Endometrial microvascular endothelial cells (primary cell): ENCODE measurements around the gene C6orf136. TPM values are rescaled to one million over a fixed set of nuclear protein-coding genes. Genes with fewer than 3 reads are reported as not detected.

ENCODE experiments used
- in situ Hi-C: cut with HindIII; loops from 2 replicates; pipeline ENCODE4 v1.10.0; 2017; ENCODE audit warnings: low sequenced_read_pairs, low pct_unique_long_range_greater_than_20kb; ENCODE audit errors: inconsistent ontology term
- total RNA-seq: library from RNA; depleted of rRNA; stranded (reverse); fragments of >200 nt; gene quantifications from one replicate; pipeline ENCODE4 v1.2.3, GENCODE V29; 2015; ENCODE audit errors: inconsistent ontology term

The C6orf136 gene, protein sequence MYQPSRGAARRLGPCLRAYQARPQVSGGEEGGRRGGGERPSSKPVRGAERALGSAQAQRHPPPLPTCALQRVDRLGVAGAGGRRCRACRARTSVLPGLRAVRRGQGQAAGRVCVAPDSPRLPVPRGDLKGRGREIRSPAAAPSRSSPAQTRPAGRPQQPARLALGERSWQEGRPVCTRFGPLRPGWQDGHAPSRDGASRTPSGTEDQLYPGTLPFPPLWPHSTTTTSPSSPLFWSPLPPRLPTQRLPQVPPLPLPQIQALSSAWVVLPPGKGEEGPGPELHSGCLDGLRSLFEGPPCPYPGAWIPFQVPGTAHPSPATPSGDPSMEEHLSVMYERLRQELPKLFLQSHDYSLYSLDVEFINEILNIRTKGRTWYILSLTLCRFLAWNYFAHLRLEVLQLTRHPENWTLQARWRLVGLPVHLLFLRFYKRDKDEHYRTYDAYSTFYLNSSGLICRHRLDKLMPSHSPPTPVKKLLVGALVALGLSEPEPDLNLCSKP
- 13.4 TPM for total RNA-seq

DNA sequence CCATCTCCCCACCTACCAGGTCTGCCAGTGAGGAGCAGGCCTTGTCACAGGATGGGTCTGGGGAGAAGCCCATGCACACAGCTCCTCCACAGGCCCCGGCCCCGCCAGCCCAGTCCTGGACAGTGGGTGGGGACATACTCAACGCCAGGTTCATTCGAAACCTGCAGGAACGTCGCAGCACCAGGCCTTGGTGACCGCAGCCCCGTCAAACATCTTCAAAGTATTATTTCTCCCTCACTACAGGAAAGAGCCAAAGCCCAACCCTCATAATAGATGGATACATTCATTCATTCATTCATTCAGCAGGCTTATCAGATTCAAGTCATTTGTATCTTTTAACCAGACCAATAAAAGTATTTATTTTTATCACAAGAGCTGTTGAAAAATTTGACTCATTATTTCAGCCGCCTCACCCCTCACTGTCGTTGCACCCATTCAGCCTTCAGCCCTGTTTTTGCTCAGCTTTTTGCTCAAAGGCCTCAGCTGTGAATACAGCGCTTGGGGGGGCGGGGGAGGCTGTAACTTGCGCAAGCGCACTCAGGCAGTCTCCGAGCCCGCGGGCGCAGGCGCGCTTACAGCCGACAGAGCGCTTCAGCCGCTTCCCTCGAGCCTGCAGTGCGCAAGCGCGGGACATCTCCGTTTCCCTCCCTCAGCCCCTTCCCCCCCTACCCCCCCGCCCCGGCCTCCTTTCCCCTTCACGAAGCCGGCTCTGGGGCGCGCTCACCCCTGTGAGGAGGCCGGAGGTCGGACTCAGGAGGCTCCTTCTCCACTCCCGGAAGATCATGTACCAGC, at the start of gene C6orf136:
Gene C6orf136, plus strand, starts transcription at position 684 of the 792 bp plus-strand sequence. Its CDS starts 99 bp downstream, at position 783.
- in situ Hi-C loops, result no loop called here

DNA sequence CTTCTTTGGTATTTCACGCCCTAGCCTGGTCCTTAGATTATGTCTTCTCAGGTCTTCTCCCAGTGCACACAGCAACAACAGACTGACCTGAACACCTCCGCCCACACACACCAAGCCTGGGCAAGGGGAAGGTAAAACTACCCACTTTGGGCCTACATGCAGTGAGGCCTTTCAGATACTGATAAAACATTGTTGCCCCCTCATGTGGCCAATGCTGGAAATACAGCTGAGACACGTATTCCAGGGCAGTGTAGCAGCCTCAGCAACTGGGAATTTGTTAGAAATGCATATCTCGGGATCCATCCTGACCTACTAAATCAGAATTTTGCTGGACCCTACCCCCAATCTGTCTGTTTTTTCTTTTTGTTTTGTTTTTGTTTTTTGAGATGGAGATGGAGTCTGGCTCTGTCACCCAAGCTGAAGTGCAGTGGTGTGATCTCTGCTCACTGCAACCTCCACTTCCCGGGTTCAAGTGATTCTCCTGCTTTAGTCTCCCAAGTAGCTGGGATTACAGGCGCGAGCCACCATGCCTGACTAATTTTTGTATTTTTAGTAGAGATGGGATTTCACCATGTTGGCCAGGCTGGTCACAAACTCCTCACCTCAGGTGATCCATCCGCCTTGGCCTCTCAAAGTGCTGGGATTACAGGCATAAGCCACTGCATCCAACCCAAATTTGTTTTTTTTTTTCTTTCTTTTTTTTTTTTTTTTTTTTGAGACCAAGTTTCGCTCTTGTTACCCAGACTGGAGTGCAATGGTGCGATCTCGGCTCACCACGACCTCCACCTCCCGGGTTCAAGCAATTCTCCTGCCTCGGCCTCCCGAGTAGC, 49.4 kb upstream of the C6orf136 start:
- in situ Hi-C loops, result loop anchor here (10.0 kb wide), 1 partner anchor 147 kb away; the partner anchor contains the start of genes FLOT1 and IER3

DNA sequence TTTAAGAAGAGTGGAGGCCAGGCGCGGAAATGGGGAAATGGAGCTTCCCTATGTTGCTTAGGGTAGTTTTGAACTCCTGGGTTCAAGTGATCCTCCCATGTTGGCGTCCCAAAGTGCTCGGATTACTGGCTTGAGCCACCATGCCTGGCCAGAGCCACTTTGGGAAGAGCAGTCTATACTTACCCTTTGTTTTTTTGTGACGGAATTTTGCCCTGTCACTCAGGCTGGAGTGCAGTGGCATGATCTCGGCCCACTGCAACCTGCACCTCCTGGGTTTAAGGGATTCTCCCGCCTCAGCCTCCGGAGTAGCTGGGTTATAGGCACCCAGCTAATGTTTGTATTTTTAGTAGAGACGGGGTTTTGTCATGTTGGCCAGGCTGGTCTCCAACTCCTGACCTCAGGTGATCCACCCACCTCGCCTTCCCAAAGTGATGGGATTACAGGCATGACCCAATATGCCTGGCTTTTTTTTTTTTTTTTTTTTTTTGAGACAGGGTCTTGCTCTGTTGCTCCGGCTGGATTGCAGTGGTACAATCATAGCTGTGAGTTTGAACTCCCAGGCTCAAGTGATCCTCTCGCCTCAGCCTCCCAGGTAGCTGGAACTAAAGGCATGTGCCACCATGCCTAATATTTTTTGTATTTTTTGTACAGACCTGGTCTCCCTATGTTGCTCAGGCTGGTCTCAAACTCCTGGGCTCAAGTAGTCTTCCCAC, 47.9 kb upstream of the C6orf136 start:
- in situ Hi-C loops, result loop anchor here (10.0 kb wide), 1 partner anchor 146 kb away; the partner anchor contains the start of genes FLOT1 and IER3

DNA sequence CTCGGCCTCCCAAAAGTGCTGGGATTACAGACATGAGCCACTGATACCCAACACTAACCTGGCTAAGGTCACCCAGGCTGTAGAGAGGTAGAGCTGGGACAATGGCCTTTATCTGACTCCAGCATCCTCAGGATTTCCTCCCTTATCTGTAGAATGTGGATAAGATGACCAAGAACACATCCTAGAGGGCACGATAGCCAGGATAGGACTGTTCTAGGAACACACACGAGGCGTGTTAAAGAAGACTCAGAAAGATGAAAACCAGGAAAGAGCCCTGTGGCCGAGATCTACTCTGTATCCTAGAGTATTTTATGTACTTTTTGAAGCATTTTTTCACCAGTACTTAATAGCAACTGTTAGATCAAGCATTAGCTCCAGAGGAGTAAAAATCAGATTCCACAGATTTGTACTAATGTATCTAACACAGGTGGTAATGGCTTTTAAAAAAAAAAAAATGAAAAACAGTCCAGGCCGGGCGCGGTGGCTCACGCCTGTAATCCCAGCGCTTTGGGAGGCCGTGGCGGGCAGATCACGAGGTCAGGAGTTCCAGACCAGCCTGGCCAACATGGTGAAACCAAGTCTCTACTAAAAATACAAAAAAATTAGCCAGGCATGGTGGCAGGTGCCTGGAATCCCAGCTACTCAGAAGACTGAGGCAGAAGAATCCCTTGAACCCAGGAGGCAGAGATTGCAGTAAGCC, 47.2 kb upstream of the C6orf136 start:
- in situ Hi-C loops, result loop anchor here (10.0 kb wide), 1 partner anchor 145 kb away; the partner anchor contains the start of genes FLOT1 and IER3

DNA sequence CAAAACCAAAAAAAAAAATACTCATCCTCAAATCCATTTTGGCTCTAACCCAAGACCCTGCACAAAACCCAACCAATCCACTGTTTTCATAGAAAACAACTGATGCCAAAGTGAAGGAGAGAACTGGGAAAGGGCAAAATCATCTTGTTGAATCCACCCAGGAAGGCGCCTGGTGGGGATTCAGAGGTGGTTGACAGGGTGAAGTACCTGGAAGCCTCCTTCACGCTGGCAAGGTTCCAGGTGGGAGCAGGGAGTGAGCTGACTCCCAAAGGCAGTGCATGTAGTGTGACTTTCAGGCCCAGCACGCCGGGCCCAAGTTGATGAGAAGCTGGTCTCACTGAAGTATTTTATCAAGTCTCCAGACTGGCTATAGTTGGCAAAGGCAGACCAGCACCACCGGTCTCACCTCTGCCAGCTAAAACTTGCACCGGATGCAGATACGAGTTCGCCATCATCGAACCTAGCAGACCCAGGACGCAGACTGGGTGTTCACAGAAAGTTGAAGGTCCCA, 46.4 kb upstream of the C6orf136 start:
- in situ Hi-C loops, result no loop called here

DNA sequence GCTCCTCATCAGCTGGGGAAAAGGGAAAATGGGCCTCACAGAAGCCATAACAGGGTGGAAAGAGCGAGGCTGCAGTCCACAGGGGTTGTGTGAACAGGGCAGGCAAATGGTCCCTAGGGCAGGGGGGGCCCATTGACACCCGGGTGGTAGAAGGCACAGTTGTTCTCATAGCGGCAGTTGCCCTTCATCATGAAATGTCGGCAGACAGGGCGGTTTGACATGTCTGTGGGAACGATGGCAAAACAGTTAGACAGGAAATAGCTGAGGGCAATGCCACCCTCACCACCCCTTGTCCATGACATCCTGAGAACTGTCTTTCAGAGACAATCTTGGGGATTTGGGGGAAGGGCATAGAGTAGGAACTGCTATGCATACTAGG, 45.5 kb upstream of the C6orf136 start:
- in situ Hi-C loops, result no loop called here

DNA sequence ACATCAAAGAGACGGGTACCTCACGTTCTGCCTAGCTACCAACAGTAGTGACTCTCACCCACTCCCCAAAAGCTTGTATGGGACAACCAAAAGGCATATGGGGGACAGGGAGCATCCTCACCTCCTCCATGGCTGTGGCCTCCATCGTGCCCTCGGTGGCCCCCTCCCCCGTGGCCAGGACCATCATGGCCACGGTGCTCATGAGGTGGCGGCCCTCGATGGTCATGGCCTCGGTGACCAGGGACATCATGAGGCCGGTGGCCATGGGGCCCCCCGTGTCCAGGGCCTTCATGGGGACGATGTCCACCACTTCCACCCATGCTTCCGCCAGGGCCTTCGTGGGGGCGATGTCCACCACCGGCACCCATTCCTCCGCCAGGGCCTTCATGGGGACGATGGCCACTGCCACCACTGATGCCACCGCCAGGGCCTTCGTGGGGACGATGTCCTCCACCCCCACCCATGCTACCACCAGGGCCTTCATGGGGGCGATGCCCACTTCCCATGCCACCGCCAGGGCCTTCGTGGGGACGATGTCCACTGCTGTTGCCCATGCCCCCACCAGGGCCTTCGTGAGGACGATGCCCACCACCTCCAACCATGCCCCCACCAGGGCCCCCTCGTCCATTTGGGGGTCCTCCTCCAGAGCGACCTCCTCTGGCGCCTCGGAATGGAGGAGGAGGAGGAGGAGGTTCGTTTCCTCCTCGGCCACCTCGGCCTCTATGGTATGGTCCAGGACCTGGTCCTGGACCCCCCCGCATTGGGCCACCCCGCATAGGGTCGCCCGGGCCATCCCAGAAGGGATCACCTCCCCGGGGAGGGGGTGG, 44.9 kb upstream of the C6orf136 start:
- in situ Hi-C loops, result no loop called here

DNA sequence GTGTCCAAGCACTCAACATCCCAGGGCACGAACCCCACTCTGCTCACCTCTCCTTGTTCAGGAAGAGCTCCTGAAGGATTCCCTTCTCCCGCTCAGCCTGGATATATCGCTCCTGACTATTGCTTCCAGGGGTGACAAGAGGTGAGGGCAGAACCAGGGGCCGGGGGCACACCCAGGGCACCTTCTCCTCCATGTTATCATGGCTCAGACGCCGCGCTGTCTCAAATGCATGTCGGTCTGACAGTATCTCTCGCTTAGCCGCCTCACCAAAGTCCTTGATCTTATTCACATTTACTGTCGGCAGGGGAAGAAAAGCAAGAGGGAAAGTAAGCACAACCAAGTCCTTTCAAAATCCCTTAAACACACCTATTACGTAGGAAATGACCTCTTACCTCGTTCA, 43.0 kb upstream of the C6orf136 start:
- in situ Hi-C loops, result no loop called here

DNA sequence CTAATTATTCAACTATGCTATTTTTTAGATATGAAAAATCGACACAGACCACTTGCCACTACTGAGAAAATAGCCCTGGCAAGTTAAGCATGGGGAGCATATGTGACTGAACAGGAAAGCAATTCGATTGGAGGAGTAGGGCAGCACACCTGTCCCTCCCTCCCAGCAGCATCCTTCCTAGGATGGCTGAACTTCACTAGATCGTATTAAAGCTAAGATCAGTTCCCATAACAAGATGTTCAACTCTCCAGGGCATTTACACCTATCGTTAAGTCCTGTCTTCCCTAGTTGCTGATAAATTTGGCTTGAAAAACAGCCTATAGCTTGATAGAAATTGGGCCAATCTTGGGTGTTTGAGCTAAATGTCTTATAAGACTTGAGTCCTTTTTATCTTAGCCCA, 36.9 kb upstream of the C6orf136 start:
- in situ Hi-C loops, result no loop called here

DNA sequence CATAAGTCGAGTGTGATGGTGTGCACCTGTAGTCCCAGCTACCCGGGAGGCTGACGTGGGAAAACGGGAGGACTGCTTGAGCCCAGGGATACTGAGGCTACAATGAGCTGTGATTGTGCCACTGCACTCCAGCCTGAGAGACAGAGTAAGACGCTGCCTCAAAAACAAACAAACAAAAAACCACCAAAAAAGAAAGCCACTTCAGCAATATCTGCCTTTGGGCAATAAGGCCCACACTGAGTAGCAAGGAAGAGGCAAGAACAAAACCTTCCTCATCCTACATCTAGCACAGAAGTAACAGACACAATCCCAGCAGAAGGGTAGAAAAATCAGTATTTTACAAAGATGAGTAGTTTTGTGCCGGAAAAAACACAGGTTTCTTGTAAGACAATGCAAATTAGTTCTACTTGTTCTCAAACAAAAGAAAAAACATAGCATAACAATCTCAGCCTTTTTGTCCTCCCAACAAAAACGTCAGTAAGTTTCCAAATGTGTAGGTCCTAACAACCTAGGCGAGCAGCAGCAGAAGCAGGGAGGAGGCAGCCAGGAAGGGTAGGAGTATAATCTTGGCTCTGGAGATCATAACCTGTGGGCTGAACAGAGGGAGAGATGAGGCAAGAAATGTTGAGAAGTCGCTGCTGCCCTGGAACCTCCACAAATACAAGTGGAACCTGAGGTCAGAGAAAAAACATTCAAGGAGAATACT, 35.6 kb upstream of the C6orf136 start:
- in situ Hi-C loops, result no loop called here

DNA sequence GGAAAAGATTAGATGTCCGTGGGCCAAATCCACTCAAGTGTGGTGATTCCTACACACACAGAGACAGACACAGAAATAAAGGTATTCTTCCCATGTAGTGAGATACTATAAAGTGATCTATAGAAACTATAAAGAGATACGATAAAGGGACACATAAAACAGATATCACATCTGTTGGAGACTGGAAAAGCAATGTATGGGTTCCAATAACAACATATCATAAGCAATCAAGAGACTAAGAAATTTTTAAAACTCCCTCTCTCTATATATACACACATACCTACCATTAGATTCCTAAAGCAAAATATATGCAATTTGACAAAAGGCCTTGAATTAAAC, 35.1 kb upstream of the C6orf136 start:
- in situ Hi-C loops, result no loop called here

DNA sequence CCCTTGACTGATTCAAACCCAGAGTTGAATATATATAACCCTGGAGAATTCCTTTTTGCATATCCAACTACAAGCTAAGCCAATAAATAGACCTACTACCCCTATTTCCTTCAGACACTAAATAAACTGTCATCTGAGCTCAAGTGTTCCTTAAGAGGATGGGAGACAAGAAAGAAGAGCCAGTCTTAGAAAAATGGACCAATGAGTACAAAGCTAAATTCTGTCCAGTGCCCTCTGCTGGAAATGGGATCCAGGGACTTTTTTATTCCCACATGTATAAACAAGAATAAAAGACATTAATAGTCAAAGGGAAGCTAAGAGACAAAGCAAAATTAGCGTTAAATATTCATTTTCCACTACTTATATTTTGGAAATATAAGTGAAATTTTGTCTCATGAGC, 34.7 kb upstream of the C6orf136 start:
- in situ Hi-C loops, result no loop called here

DNA sequence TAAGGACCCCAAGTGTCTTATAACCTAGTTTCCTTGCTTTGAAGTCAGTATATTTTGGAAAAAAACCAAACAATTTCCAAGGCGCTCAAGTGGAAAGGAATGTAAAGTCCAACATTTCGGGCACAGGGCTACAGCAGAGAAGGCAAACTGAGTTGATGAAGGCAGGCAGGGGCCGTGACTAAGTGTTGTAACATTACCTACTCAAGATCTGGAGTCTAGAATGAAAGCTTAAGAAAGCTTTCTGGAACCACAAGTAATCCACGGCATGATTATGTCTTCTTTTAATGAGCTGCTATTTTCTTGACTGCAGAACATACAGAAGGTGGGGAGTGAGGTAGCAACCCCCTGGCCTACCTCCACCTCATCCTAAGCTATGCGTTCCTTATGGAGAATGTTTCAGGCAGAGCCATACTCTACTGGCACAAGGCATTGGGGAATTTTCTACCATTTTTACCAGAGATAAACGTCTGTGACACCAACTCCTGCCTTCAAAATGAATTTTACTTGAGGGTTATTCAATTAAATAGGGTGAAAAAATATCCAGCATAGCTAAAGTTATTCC, 34.2 kb upstream of the C6orf136 start:
- in situ Hi-C loops, result no loop called here

DNA sequence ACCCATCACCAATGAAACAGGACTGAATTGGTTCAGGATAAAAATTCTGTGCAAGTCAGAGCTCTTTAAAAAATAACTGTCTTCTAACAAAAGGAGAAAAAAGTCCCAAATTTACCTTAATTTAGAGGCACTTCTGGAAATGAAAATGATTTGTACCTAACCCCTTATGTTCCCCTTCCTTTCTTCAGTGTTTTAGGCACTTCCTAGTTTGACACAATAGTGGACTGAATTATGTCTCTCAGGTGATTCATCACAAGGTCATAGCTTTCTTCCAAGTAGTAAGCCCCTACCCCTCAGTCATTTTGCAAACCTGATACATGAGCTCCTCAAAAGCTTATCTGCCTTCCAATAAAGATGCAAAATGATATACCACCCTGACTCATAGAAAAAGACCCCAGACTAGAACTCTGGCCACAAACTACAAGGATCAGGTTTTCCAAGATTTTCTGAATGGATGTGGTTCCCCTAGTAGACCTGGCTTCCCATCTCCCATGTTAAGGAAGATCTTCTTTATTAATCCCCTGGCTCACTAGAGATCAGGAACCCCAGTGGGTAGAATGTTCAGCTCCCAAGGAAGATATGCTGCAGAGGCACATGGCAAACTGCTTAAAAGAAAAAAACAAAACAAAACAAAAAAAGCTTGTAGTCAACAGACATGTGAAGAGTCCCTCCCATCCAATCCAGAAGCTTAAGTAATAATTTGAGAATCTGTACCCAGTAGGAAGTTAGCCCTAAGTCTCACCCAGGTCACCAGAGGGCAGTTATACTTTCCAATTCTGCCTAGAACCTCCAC, 33.5 kb upstream of the C6orf136 start:
- in situ Hi-C loops, result no loop called here
